ENCODE results near the gene FNDC3B.

- TF ChIP-seq CTCF (IDR thresholded peaks at IDR 0.05): no peak
- no peak for TF ChIP-seq ZFX (IDR thresholded peaks at IDR 0.05; ENCODE audit: borderline replicate concordance)
These were observed 359.1 kb downstream of the FNDC3B start for GRCh38 chr3:172398484-172398883.
